Hematopoietic multipotent progenitor cell (in vitro differentiated cells): ENCODE measurements around the gene ZFYVE21. TPM values are rescaled to one million over a fixed set of nuclear protein-coding genes. Genes with fewer than 3 reads are reported as not detected.
A peak's percentile ranks its signal among the peaks of the same experiment; 100 is the strongest.

Source experiments
- DNase-seq, 3 donors: peaks; one replicate each; pipeline ENCODE4 v3.0.0-alpha.2; 2011 to 2015; ENCODE audit warnings: low read depth in 2 of 3, low spot score in 2 of 3
- total RNA-seq: library from RNA; depleted of rRNA; stranded (reverse); fragments of >200 nt; gene quantifications from one replicate; pipeline ENCODE4 v1.2.3, GENCODE V29; 2012

The ZFYVE21 gene
- total RNA-seq, 1 donor, result 25.0 TPM

GRCh38 chr14:103704708-103705107, 10.9 kb upstream of the ZFYVE21 start:
- no peak for DNase-seq

- DNase-seq, result peak in 2 of 3 donors; percentile 62 to 70
Observed at GRCh38 chr14:103705118-103705503, 10.5 kb upstream of the ZFYVE21 start.

- DNase-seq, result no peak
Observed at GRCh38 chr14:103705504-103706284, 9.9 kb upstream of the ZFYVE21 start.

- DNase-seq, result no peak
Observed at GRCh38 chr14:103706551-103707328, 8.9 kb upstream of the ZFYVE21 start.

GRCh38 chr14:103707329-103708263, 8.0 kb upstream of the ZFYVE21 start:
- DNase-seq, result no peak

GRCh38 chr14:103708750-103709187, 6.8 kb upstream of the ZFYVE21 start:
- no peak for DNase-seq

- DNase-seq, result no peak
Observed at GRCh38 chr14:103709814-103710213, 5.8 kb upstream of the ZFYVE21 start.

GRCh38 chr14:103710771-103711377, 4.7 kb upstream of the ZFYVE21 start:
- no peak for DNase-seq

GRCh38 chr14:103711516-103712431, 3.8 kb upstream of the ZFYVE21 start:
- no peak for DNase-seq

- no peak for DNase-seq
Observed at GRCh38 chr14:103712633-103713247, 2.9 kb upstream of the ZFYVE21 start.

GRCh38 chr14:103713304-103714062, 2.1 kb upstream of the ZFYVE21 start:
- DNase-seq, result no peak

GRCh38 chr14:103714063-103714724, 1.4 kb upstream of the ZFYVE21 start:
- DNase-seq, result no peak

- DNase-seq, result no peak
Observed at GRCh38 chr14:103716091-103716801, 636 bp downstream of the ZFYVE21 start.

GRCh38 chr14:103716899-103717411, 1.3 kb downstream of the ZFYVE21 start:
- no peak for DNase-seq

GRCh38 chr14:103718572-103718971, 3.0 kb downstream of the ZFYVE21 start:
- DNase-seq, result no peak

- no peak for DNase-seq
Observed at GRCh38 chr14:103719751-103720150, 4.1 kb downstream of the ZFYVE21 start.
